B cell (primary cell): ENCODE data around the gene PDLIM4.

Source experiments
- CTCF ChIP-seq: fragments of 200-600 bp; IDR thresholded peaks from one replicate; pipeline ENCODE4 v1.8.0; 2022; ENCODE audit warnings: antibody characterized with exemption, mild to moderate bottlenecking
- EZH2 ChIP-seq: IDR thresholded peaks from 2 replicates; pipeline ENCODE4 v1.6.1; 2012; ENCODE audit warnings: borderline replicate concordance, low read depth, mild to moderate bottlenecking, moderate library complexity, low read length; ENCODE audit not compliant: insufficient read depth, poor library complexity, severe bottlenecking

GRCh38 chr5:132269635-132270334, 12.3 kb downstream of the PDLIM4 start:
- TF ChIP-seq CTCF, result no peak
- no peak for TF ChIP-seq EZH2
